HepG2 (cell line): ENCODE results near the gene DRAXIN. TPM values are rescaled to one million over a fixed set of nuclear protein-coding genes. Genes with fewer than 3 reads are reported as not detected.

Experiments
- CBFB ChIP-seq: sonication (generic); formaldehyde crosslinking; IDR thresholded peaks from 2 replicates; pipeline ENCODE4 v1.4.0; 2020; ENCODE audit warnings: missing genetic modification reagents
- CBX5 ChIP-seq: sonication (generic); formaldehyde crosslinking; IDR thresholded peaks from 2 replicates; pipeline ENCODE4 v1.4.0; 2020; ENCODE audit warnings: missing genetic modification reagents, borderline replicate concordance
- EHMT2 ChIP-seq: fragments of 200-600 bp; sonication (generic); IDR thresholded peaks from 2 replicates; pipeline ENCODE4 v1.7.0; 2017; ENCODE audit warnings: antibody characterized with exemption, low read depth, low read length, borderline replicate concordance
- GATAD2A ChIP-seq: IDR thresholded peaks from 2 replicates; pipeline ENCODE4 v1.6.1; 2016
- HNF4A ChIP-seq: sonication (generic); formaldehyde crosslinking; IDR thresholded peaks from 2 replicates; pipeline ENCODE4 v1.4.0; 2020; ENCODE audit warnings: missing genetic modification reagents
- KAT8 ChIP-seq: IDR thresholded peaks from 2 replicates; pipeline ENCODE4 v1.6.1; 2016; ENCODE audit warnings: missing genetic modification reagents, missing compliant biosample characterization
- NCOR1 ChIP-seq: fragments of 200-600 bp; sonication (generic); IDR thresholded peaks from 2 replicates; pipeline ENCODE4 v1.7.0; 2017; ENCODE audit warnings: antibody characterized with exemption, low read length, borderline replicate concordance
- NRL ChIP-seq: sonication (generic); formaldehyde crosslinking; IDR thresholded peaks from 2 replicates; pipeline ENCODE4 v1.5.0; 2020; ENCODE audit warnings: missing genetic modification reagents, mild to moderate bottlenecking, moderate library complexity, borderline replicate concordance
- PHF5A ChIP-seq: IDR thresholded peaks from one replicate; pipeline ENCODE4 v1.6.1; 2018; ENCODE audit warnings: low read depth, missing genetic modification reagents; ENCODE audit not compliant: unreplicated experiment
- RBFOX2 ChIP-seq: fragments of 200-400 bp; formaldehyde crosslinking; IDR thresholded peaks from 2 replicates; pipeline ENCODE4 v1.6.1; 2017; ENCODE audit warnings: low read depth, mild to moderate bottlenecking, low read length
- SAP130 ChIP-seq: IDR thresholded peaks from 2 replicates; pipeline ENCODE4 v1.6.1; 2016; ENCODE audit warnings: low read depth
- SKI ChIP-seq: fragments of 450-650 bp; IDR thresholded peaks from one replicate; pipeline ENCODE4 v1.6.1; 2018; ENCODE audit warnings: mild to moderate bottlenecking; ENCODE audit not compliant: partially characterized antibody
- ZBTB38 ChIP-seq: sonication (generic); formaldehyde crosslinking; IDR thresholded peaks from 2 replicates; pipeline ENCODE4 v1.5.1; 2020; ENCODE audit warnings: mild to moderate bottlenecking, missing genetic modification reagents
- ZBTB7B ChIP-seq: sonication (generic); formaldehyde crosslinking; IDR thresholded peaks from 2 replicates; pipeline ENCODE4 v1.4.0; 2020; ENCODE audit warnings: missing genetic modification reagents
- ZNF577 ChIP-seq: sonication (generic); formaldehyde crosslinking; IDR thresholded peaks from 2 replicates; pipeline ENCODE4 v1.4.0; 2020; ENCODE audit warnings: mild to moderate bottlenecking, low read depth, missing genetic modification reagents, borderline replicate concordance
- ZNF703 ChIP-seq: sonication (generic); formaldehyde crosslinking; IDR thresholded peaks from 2 replicates; pipeline ENCODE4 v1.5.1; 2020; ENCODE audit warnings: missing genetic modification reagents, mild to moderate bottlenecking, moderate library complexity, borderline replicate concordance
- ZNF75D ChIP-seq: sonication (generic); formaldehyde crosslinking; IDR thresholded peaks from 2 replicates; pipeline ENCODE4 v1.8.1; 2023; ENCODE audit warnings: missing genetic modification reagents, mild to moderate bottlenecking, borderline replicate concordance
- polyA plus RNA-seq, 8 experiments: library from polyadenylated mRNA; depleted of rRNA in 3 of 8; stranded (reverse) in 7 of 8; unstranded in 1 of 8; fragments of >200 nt; fragmentation: Illumina TruSeq in 4 of 8; extraction: Trizol in 4 of 8; gene quantifications; 2 replicates each; pipeline versions ENCODE4 v1.2.1 to v1.2.3, GENCODE V29; 2011 to 2016; ENCODE audit warnings: low read depth in 4 of 8, missing spikeins in 1 of 8, mixed read lengths in 1 of 8; ENCODE audit not compliant: insufficient read depth in 1 of 8
- total RNA-seq, 5 experiments: library from RNA; depleted of rRNA; stranded (reverse); fragments of >200 nt; fragmentation: Illumina TruSeq; extraction: Trizol; gene quantifications; 2 replicates each; pipeline ENCODE4 v1.2.3, GENCODE V29; 2016; ENCODE audit warnings: low read depth in 1 of 5
- TF ChIP-seq, protein P1 (sequence below): sonication (generic); formaldehyde crosslinking; IDR thresholded peaks from 2 replicates; pipeline ENCODE4 v1.4.0; 2020; ENCODE audit warnings: mild to moderate bottlenecking, missing genetic modification reagents
- TF ChIP-seq, protein P2 (sequence below): IDR thresholded peaks from 2 replicates; pipeline ENCODE4 v1.6.1; 2016; ENCODE audit warnings: low read depth, borderline replicate concordance
- TF ChIP-seq, protein P3 (sequence below): sonication (generic); formaldehyde crosslinking; IDR thresholded peaks from 2 replicates; pipeline ENCODE4; 2020; ENCODE audit warnings: missing genetic modification reagents, mild to moderate bottlenecking, borderline replicate concordance

Gene DRAXIN
- total and polyA plus RNA-seq, 2 of the 13 experiments (the other 11 are each of a cell fraction or from before 2014, with no cell fraction given): 0.02 TPM; not detected in 1

DNA sequence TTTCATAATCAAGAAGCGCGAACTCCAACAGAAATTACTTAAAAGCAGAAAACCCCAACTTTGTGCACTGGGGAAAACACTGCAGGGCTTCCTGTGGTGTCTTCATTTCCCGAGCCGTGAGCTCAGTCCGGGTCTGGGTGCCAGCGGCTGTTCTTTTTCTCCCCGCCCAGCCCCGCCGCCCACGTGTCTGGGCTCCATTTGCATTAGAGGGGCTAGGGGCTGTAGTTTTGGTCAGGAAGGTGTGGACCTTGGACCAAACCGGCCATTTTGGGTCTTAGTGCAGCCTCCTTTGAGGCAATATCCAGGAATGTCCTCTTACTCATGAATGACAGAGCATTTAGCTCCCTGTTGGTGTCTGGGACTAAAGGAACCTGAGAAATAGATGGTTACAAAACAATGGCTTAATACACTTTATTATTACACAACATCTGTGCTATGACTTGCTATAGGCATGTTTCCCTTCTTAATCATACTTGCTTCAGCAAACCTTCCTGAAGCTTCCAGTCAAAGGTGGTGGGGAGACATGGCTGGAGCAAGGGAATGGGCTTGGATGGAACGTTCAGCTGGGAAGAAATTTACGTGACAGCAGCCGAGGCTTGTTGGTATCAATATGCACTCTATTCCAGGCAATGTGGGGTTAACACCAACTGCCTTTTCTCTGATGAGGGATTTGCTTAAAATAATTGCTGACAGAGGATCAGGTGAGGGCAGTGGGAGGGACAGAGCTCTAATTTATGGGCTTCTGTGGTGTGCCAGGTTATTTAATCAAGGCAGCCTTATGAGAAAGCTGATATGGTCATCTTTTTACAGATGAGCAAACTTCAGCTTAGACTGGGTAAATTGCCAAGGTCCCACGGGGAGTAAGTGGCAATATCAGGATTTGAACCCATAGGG, 45.5 kb downstream of the DRAXIN start (continued):
- TF ChIP-seq ZNF75D (CRISPR knock-in tag) (no peak), ZNF703 (CRISPR knock-in tag) (no peak), PHF5A (CRISPR knock-in tag) (no peak), ZBTB7B (CRISPR knock-in tag) (0 out of 2 replicates have a peak, but pooled peaks have one; percentile 5), EHMT2 (peak; percentile 69; the same call in 1 of the 2 replicates), ZBTB38 (no peak), NCOR1 (peak; percentile 32; the same call in 1 of the 2 replicates), SKI (peak; percentile 17), RBFOX2 (no peak), ZNF577 (CRISPR knock-in tag) (no peak), GATAD2A (CRISPR knock-in tag) (peak; percentile 38; the same call in 1 of the 2 replicates), CBFB (CRISPR knock-in tag) (no peak), SAP130 (peak; percentile 2; the same call in 1 of the 2 replicates), KAT8 (peak; percentile 20; the same call in 1 of the 2 replicates), CBX5 (CRISPR knock-in tag) (0 out of 2 replicates have a peak, but pooled peaks have one; percentile 11), HNF4A (CRISPR knock-in tag) (peak; percentile 70), NRL (no peak)
- TF ChIP-seq, protein P1, sequence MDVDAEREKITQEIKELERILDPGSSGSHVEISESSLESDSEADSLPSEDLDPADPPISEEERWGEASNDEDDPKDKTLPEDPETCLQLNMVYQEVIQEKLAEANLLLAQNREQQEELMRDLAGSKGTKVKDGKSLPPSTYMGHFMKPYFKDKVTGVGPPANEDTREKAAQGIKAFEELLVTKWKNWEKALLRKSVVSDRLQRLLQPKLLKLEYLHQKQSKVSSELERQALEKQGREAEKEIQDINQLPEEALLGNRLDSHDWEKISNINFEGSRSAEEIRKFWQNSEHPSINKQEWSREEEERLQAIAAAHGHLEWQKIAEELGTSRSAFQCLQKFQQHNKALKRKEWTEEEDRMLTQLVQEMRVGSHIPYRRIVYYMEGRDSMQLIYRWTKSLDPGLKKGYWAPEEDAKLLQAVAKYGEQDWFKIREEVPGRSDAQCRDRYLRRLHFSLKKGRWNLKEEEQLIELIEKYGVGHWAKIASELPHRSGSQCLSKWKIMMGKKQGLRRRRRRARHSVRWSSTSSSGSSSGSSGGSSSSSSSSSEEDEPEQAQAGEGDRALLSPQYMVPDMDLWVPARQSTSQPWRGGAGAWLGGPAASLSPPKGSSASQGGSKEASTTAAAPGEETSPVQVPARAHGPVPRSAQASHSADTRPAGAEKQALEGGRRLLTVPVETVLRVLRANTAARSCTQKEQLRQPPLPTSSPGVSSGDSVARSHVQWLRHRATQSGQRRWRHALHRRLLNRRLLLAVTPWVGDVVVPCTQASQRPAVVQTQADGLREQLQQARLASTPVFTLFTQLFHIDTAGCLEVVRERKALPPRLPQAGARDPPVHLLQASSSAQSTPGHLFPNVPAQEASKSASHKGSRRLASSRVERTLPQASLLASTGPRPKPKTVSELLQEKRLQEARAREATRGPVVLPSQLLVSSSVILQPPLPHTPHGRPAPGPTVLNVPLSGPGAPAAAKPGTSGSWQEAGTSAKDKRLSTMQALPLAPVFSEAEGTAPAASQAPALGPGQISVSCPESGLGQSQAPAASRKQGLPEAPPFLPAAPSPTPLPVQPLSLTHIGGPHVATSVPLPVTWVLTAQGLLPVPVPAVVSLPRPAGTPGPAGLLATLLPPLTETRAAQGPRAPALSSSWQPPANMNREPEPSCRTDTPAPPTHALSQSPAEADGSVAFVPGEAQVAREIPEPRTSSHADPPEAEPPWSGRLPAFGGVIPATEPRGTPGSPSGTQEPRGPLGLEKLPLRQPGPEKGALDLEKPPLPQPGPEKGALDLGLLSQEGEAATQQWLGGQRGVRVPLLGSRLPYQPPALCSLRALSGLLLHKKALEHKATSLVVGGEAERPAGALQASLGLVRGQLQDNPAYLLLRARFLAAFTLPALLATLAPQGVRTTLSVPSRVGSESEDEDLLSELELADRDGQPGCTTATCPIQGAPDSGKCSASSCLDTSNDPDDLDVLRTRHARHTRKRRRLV (CRISPR knock-in tag): no peak
- TF ChIP-seq, protein P2, sequence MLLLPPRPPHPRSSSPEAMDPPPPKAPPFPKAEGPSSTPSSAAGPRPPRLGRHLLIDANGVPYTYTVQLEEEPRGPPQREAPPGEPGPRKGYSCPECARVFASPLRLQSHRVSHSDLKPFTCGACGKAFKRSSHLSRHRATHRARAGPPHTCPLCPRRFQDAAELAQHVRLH: no peak
- TF ChIP-seq, protein P3, sequence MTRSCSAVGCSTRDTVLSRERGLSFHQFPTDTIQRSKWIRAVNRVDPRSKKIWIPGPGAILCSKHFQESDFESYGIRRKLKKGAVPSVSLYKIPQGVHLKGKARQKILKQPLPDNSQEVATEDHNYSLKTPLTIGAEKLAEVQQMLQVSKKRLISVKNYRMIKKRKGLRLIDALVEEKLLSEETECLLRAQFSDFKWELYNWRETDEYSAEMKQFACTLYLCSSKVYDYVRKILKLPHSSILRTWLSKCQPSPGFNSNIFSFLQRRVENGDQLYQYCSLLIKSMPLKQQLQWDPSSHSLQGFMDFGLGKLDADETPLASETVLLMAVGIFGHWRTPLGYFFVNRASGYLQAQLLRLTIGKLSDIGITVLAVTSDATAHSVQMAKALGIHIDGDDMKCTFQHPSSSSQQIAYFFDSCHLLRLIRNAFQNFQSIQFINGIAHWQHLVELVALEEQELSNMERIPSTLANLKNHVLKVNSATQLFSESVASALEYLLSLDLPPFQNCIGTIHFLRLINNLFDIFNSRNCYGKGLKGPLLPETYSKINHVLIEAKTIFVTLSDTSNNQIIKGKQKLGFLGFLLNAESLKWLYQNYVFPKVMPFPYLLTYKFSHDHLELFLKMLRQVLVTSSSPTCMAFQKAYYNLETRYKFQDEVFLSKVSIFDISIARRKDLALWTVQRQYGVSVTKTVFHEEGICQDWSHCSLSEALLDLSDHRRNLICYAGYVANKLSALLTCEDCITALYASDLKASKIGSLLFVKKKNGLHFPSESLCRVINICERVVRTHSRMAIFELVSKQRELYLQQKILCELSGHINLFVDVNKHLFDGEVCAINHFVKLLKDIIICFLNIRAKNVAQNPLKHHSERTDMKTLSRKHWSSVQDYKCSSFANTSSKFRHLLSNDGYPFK (CRISPR knock-in tag): peak; percentile 97
